H1 (cell line): ENCODE data around the gene FSD1.

Experiments
- ATF2 ChIP-seq: IDR thresholded peaks from 2 replicates; pipeline ENCODE4 v1.6.1; 2012; ENCODE audit warnings: low read length, inconsistent platforms
- CBX5 ChIP-seq: fragments of 300-800, 300-1000 bp; sonication (generic); IDR thresholded peaks from 2 replicates; pipeline ENCODE4 v1.7.1; 2016; ENCODE audit warnings: antibody characterized with exemption, low read length, low read depth
- CREB1 ChIP-seq: IDR thresholded peaks from 2 replicates; pipeline ENCODE4 v1.6.1; 2012; ENCODE audit warnings: inconsistent platforms
- CTCF ChIP-seq, 3 experiments: IDR thresholded peaks; 1 replicate in 2 of 3; 2 replicates in 1 of 3; pipeline versions ENCODE4 v1.5.1 to v1.6.1; 2011; ENCODE audit warnings: low read length in 3 of 3, mild to moderate bottlenecking in 3 of 3, inconsistent platforms in 2 of 3, low read depth in 1 of 3, moderate library complexity in 1 of 3; ENCODE audit not compliant: insufficient read depth in 1 of 3; ENCODE audit errors: control extremely low read depth in 1 of 3
- EP300 ChIP-seq, 2 experiments: IDR thresholded peaks; 1 replicate in 1 of 2; 2 replicates in 1 of 2; pipeline ENCODE4 v1.6.1; 2011 to 2012; ENCODE audit warnings: low read depth in 2 of 2, low read length in 2 of 2, mild to moderate bottlenecking in 2 of 2, borderline replicate concordance in 1 of 2, inconsistent platforms in 1 of 2, moderate library complexity in 1 of 2
- GABPA ChIP-seq: IDR thresholded peaks from 2 replicates; pipeline ENCODE4 v1.6.1; 2011; ENCODE audit warnings: mild to moderate bottlenecking, low read length, moderate library complexity, borderline replicate concordance; ENCODE audit not compliant: insufficient read depth
- JUND ChIP-seq: IDR thresholded peaks from 2 replicates; pipeline ENCODE4 v1.6.1; 2011; ENCODE audit warnings: mild to moderate bottlenecking, improper control_type of control experiment, low read length
- KDM1A ChIP-seq: fragments of 200-600, 300-600 bp; sonication (generic); IDR thresholded peaks from 2 replicates; pipeline ENCODE4 v1.7.1; 2016; ENCODE audit warnings: mild to moderate bottlenecking, low read length, borderline replicate concordance
- NANOG ChIP-seq: IDR thresholded peaks from 2 replicates; pipeline ENCODE4 v1.6.1; 2011; ENCODE audit warnings: low read length, low read depth, mild to moderate bottlenecking, inconsistent platforms; ENCODE audit not compliant: insufficient read depth, poor library complexity, severe bottlenecking
- POLR2A ChIP-seq, 2 experiments: IDR thresholded peaks; 1 replicate in 1 of 2; 2 replicates in 1 of 2; pipeline ENCODE4 v1.6.1; 2011; ENCODE audit warnings: low read depth in 2 of 2, low read length in 2 of 2, mild to moderate bottlenecking in 2 of 2; ENCODE audit errors: control extremely low read depth in 1 of 2
- RFX5 ChIP-seq: IDR thresholded peaks from 2 replicates; pipeline ENCODE4 v1.6.1; 2011; ENCODE audit warnings: low read depth, low read length, improper control_type of control experiment, borderline replicate concordance
- SP4 ChIP-seq: IDR thresholded peaks from 2 replicates; pipeline ENCODE4 v1.6.1; 2012; ENCODE audit warnings: low read length, inconsistent platforms
- YY1 ChIP-seq: IDR thresholded peaks from 2 replicates; pipeline ENCODE4 v1.6.1; 2011; ENCODE audit warnings: low read depth, mild to moderate bottlenecking, low read length
- ZNF274 ChIP-seq: IDR thresholded peaks from 2 replicates; pipeline ENCODE4 v1.7.0; 2012; ENCODE audit warnings: low read length, borderline replicate concordance; ENCODE audit errors: extremely low read depth

GRCh38 chr19:4264812-4265211 is 39.6 kb upstream of the FSD1 start:
- TF ChIP-seq YY1 (no peak), GABPA (no peak), SP4 (no peak), NANOG (no peak), CTCF (IDR thresholded peaks at IDR 0.05; ENCODE audit: control extremely low read depth in 1 of 3, insufficient read depth in 1 of 3, low read depth in 1 of 3, low read length in 3 of 3) (no peak), CREB1 (no peak), ATF2 (no peak), RFX5 (no peak), POLR2A (IDR thresholded peaks at IDR 0.05; ENCODE audit: control extremely low read depth in 1 of 2, low read depth in 2 of 2, low read length in 2 of 2) (no peak), EP300 (IDR thresholded peaks at IDR 0.05; ENCODE audit: borderline replicate concordance in 1 of 2, low read depth in 2 of 2, low read length in 2 of 2) (no peak), CBX5 (no peak), ZNF274 (no peak), JUND (no peak), KDM1A (no peak)
